IPS-20b (cell line): ENCODE results near the gene GRAMD4.

Experiments
- H3K27ac ChIP-seq: one replicate; pipeline ENCODE4 v1.5.1; 2013; ENCODE audit warnings: low read length
- H3K27me3 ChIP-seq: 2 replicates; pipeline ENCODE4 v1.6.1; 2013; ENCODE audit warnings: mild to moderate bottlenecking, low read length, inconsistent platforms; ENCODE audit not compliant: insufficient read depth
- H3K36me3 ChIP-seq: 2 replicates; pipeline ENCODE4 v1.6.1; 2013; ENCODE audit warnings: low read depth, mild to moderate bottlenecking, inconsistent platforms, low read length, moderate library complexity; ENCODE audit not compliant: insufficient read depth
- H3K4me1 ChIP-seq: 2 replicates; pipeline ENCODE4 v1.6.1; 2013; ENCODE audit warnings: mild to moderate bottlenecking, control low read depth, inconsistent platforms, low read length, moderate library complexity; ENCODE audit not compliant: insufficient read depth
- H3K4me3 ChIP-seq: 2 replicates; pipeline ENCODE4 v1.5.1; 2013; ENCODE audit warnings: mild to moderate bottlenecking, low read length, inconsistent platforms
- H3K9ac ChIP-seq: 2 replicates; pipeline ENCODE4 v1.6.1; 2013; ENCODE audit warnings: low read depth, mild to moderate bottlenecking, inconsistent platforms, low read length, moderate library complexity
- H3K9me3 ChIP-seq: 2 replicates; pipeline ENCODE4 v1.6.1; 2013; ENCODE audit warnings: mild to moderate bottlenecking, low read depth, low read length, inconsistent platforms; ENCODE audit not compliant: insufficient read depth

Gene GRAMD4

DNA sequence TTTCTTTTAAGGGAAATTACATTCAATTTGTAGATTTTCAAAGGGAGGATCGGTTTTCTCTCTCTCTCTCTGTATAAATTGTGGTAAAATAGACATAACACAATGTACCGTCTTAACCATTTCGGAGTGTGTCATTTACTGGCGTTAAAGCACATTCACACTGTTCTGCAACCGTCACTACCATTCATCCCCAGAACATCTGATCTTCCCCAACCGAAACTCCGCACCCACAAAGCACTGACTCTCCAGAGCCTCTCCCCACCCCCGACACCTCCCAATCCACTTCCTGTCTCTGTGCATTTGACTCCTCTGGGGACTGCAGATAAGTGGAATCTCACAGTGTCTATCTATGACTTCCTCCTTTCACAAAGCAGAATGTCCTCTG lies 15.9 kb upstream of the GRAMD4 start:
- Histone ChIP-seq H3K36me3 (no peaks in the 10 kb centered on the region), H3K27ac (no peak overlapping the region), H3K9ac (no peak overlapping the region), H3K4me1 (no peaks in the 10 kb centered on the region), H3K9me3 (no peaks in the 10 kb centered on the region), H3K27me3 (no peaks in the 10 kb centered on the region), H3K4me3 (no peak overlapping the region)

GRCh38 chr22:46605117-46605516 lies 15.1 kb upstream of the GRAMD4 start:
- H3K27me3 ChIP-seq: no peaks in the 10 kb centered on the region
- no peak overlapping the region for H3K27ac ChIP-seq
- no peaks in the 10 kb centered on the region for H3K9me3 ChIP-seq
- H3K36me3 ChIP-seq: no peaks in the 10 kb centered on the region
- H3K4me3 ChIP-seq: no peak overlapping the region
- no peaks in the 10 kb centered on the region for H3K4me1 ChIP-seq
- H3K9ac ChIP-seq: no peak overlapping the region

DNA sequence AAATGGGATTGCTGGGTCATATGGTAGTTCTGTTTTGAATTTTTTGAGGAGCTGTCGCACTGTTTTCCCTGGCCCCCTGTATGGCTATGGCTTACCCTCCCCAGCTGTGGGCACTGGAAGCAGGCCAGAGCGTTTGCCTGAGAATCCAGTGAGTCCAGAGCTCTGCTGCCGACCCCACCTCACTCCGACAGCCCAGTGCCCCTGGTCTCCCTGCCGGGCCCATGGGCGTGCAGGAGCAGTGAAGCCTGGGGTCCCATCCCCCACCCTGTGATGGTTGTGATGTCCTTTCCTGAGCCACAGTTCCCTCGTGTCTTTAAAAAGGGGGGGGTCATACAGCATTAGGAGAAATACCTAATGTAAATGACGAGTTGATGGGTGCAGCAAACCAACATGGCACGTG lies 13.3 kb upstream of the GRAMD4 start:
- Histone ChIP-seq H3K36me3 (no peaks in the 10 kb centered on the region), H3K9me3 (no peaks in the 10 kb centered on the region), H3K27me3 (no peaks in the 10 kb centered on the region), H3K4me1 (no peaks in the 10 kb centered on the region), H3K4me3 (no peak overlapping the region), H3K27ac (no peak overlapping the region), H3K9ac (no peak overlapping the region)

DNA sequence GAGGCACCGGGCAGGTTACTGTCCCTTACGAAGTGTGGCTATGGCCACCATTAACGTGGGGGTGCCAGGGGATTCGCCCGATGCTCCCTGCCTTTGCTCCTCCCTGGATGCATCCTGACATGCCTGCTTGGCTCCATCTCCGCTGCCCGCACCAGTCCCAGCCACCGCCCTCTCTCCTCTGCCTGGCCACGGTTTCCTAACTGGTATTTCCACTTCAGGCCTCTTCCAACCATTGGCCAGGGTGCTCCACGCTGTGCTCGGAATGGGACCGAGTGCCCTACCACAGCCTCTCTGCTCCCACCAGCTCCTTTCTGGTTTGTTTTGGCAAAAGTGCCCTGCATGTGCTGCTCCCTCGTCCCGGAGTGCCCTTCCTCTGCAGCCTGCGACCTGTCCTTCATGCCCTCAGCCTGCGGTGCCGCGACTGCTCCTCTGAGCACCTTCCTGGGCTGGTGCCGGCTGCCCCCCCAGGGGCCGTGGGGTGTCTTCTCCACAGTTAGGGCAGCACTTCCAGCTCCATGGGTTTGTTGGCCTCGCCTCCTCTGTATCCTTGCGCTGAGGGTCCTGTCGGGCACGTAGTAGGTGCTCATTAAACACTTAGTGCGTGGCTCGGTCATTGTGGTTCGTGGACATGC lies 12.6 kb upstream of the GRAMD4 start:
- Histone ChIP-seq H3K27me3 (no peaks in the 10 kb centered on the region), H3K4me3 (no peak overlapping the region), H3K4me1 (no peaks in the 10 kb centered on the region), H3K9me3 (no peaks in the 10 kb centered on the region), H3K9ac (no peak overlapping the region), H3K36me3 (no peaks in the 10 kb centered on the region), H3K27ac (no peak overlapping the region)

DNA sequence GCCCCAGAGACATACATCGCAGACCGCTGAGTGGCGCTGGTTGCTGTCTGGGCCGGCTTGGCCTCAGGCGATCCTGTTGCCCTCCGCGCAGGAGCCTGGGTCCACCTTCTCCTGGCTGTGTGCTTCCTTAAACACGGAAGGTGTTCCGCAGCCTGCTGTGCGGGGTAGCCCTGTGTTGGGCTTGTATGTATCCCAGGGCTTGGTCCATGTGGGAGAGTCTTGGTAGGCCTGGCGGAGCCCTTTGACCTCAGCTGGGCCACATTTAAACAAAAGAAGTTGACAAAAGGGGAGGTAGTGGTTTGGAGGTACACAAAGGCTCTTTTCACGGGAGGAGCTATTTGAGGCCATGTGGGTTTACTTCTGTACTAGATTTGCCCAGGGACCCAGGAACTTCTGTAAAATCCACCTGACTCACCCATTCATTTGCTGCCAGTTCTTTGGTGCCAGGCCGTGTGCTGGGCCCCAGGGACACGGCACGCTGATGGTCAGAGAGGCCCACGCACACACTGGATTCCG lies 11.0 kb upstream of the GRAMD4 start:
- Histone ChIP-seq H3K9me3 (no peaks in the 10 kb centered on the region), H3K4me1 (0 out of 2 replicates have a peak, but pooled peaks cover 3% of the 10 kb centered on the region), H3K27me3 (no peaks in the 10 kb centered on the region), H3K4me3 (no peak overlapping the region), H3K9ac (no peak overlapping the region), H3K27ac (no peak overlapping the region), H3K36me3 (no peaks in the 10 kb centered on the region)

GRCh38 chr22:46609724-46610201 lies 10.4 kb upstream of the GRAMD4 start:
- H3K27me3 ChIP-seq: no peaks in the 10 kb centered on the region
- no peaks in the 10 kb centered on the region for H3K9me3 ChIP-seq
- H3K4me1 ChIP-seq: 0 out of 2 replicates have a peak, but pooled peaks cover 3% of the 10 kb centered on the region
- H3K9ac ChIP-seq: no peak overlapping the region
- no peaks in the 10 kb centered on the region for H3K36me3 ChIP-seq
- H3K27ac ChIP-seq: no peak overlapping the region
- H3K4me3 ChIP-seq: no peak overlapping the region

- Histone ChIP-seq H3K9ac (no peak overlapping the region), H3K27me3 (no peaks in the 10 kb centered on the region), H3K36me3 (no peaks in the 10 kb centered on the region), H3K9me3 (no peaks in the 10 kb centered on the region), H3K4me1 (0 out of 2 replicates have a peak, but pooled peaks cover 3% of the 10 kb centered on the region), H3K4me3 (no peak overlapping the region), H3K27ac (no peak overlapping the region)
Observed at GRCh38 chr22:46610356-46610755, 9.8 kb upstream of the GRAMD4 start.

DNA sequence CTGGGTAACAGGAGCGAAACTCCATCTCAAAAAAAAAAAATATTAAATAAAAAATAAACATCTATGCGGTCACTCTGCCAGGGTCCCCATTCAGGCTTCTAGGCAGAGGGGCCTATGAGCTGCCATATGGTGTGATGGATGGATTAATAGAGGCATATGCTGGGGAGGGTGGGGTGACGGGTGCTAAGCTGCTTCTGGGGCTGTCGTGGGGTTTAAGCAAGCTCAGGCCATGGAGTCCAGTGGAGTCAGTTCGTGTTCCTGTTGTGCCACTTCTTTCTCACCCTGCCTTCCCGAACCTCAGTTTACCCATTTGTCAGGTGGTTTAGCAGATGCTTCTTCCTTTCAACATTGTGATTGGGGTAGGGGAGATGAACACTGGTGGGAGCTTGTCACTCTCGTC lies 9.0 kb upstream of the GRAMD4 start:
- Histone ChIP-seq H3K36me3 (no peaks in the 10 kb centered on the region), H3K27me3 (no peaks in the 10 kb centered on the region), H3K4me3 (no peak overlapping the region), H3K9ac (no peak overlapping the region), H3K4me1 (0 out of 2 replicates have a peak, but pooled peaks cover 3% of the 10 kb centered on the region), H3K9me3 (no peaks in the 10 kb centered on the region), H3K27ac (no peak overlapping the region)

DNA sequence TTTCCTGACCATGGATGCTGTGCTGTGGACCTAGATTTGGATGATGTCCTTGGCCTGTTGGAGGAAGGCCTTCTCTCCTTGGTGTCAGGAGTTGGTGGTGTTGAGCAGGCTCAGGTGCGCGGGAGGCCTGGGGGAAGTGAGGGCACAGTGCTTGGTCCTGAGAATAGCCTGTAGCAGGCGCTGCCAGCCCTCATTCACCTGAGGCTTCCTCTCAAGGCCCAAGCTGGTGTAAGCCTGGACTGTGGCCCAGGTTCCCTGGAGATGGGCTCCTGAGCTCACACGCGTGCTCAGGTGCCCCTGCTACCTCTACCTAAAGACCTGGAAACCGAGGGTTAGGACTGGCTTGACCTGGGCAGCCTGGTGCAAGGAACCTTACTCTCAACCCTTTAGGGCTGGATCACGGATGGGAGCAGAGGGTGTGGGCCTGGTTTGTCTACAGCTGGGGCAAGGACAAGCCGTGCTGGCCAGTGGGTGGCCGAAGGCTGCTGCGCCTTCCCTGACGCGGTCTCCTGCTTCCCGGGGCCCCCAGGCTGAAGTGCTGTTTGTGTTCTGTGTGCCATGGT lies 7.8 kb upstream of the GRAMD4 start:
- H3K9ac ChIP-seq: no peak overlapping the region

DNA sequence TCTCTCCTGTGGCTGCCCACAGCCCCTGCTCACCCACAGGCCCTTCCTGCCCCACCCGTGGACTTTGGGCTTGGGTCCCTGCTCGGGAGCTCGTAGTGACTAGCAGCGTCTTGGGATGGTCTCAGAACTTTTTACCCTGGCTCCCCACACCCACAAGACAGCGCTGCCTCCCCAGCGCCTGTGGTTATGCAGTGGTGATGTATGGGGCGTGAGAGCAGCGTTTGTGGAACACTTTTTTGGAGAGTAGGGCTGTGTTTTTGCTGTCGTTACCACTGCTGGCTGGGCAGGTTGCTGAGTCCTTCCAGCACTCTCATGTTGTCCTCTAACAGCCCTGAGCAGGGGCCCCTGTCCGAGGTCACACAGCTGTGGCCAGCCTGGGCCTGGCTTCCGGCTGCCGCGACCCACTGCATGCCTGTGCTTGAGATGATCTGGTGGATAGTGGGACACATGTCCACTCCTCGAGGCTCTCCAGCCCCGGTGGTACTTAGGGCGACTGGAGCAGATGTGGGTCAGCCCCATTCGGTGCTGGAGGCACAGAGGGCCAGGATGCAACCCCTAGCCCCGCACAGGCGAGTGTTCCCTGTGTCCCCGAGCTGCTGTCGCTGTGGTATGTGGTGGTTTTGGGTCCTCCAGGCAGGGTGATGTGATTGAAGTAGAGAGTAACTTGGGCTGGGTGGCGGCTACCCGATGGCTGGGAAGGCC lies 7.1 kb upstream of the GRAMD4 start:
- H3K27me3 ChIP-seq: no peaks in the 10 kb centered on the region
- no peaks in the 10 kb centered on the region for H3K36me3 ChIP-seq
- H3K9me3 ChIP-seq: no peaks in the 10 kb centered on the region
- 0 out of 2 replicates have a peak, but pooled peaks cover 3% of the 10 kb centered on the region for H3K4me1 ChIP-seq
- no peak overlapping the region for H3K9ac ChIP-seq
- no peak overlapping the region for H3K4me3 ChIP-seq
- H3K27ac ChIP-seq: no peak overlapping the region

More for the DNA sequence above, 7.8 kb upstream of the GRAMD4 start:
- Histone ChIP-seq H3K27me3 (no peaks in the 10 kb centered on the region), H3K9me3 (no peaks in the 10 kb centered on the region), H3K36me3 (no peaks in the 10 kb centered on the region), H3K4me1 (0 out of 2 replicates have a peak, but pooled peaks cover 3% of the 10 kb centered on the region), H3K27ac (no peak overlapping the region), H3K4me3 (no peak overlapping the region)

DNA sequence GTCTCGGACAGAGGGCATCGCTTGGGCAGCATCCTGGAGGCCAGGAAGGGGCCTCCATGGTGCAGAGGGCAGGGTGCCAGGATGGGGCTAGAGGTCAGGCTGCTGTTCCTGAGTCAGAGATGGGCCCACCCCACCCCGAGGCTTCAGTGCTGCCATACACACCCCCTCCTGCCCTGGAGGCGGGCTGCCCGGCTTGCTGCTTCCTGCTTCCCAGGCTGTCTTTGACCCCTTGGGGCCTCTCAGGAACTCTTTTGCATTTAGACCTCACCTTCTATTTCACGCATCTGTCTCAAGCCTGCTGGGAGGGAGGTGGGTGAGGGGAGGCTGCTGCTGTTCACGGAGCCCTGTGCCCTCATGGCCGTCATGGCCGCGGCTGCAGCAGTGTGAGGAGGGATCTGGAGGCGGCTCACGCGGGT lies 6.6 kb upstream of the GRAMD4 start:
- Histone ChIP-seq H3K27me3 (no peaks in the 10 kb centered on the region), H3K4me1 (0 out of 2 replicates have a peak, but pooled peaks cover 3% of the 10 kb centered on the region), H3K4me3 (no peak overlapping the region), H3K27ac (no peak overlapping the region), H3K9me3 (no peaks in the 10 kb centered on the region), H3K36me3 (no peaks in the 10 kb centered on the region), H3K9ac (no peak overlapping the region)
